HG02571 (cell line): ENCODE results near the gene PKP4.

Experiments
- ATAC-seq: cut with Tn5 transposase; IDR thresholded peaks from one replicate; pipeline ENCODE4 v1.9.1; 2021; ENCODE audit warnings: mild to moderate bottlenecking, moderate library complexity; ENCODE audit not compliant: unreplicated experiment

Gene PKP4

GRCh38 chr2:158713523-158714138 is 256.9 kb downstream of the PKP4 start:
- ATAC-seq = no peak

GRCh38 chr2:158714420-158714819 is 257.7 kb downstream of the PKP4 start:
- ATAC-seq = no peak

- ATAC-seq = no peak
These were observed 258.6 kb downstream of the PKP4 start for GRCh38 chr2:158715357-158715756.

GRCh38 chr2:158716121-158716791 is 259.5 kb downstream of the PKP4 start:
- no peak for ATAC-seq

GRCh38 chr2:158716921-158717320 is 260.2 kb downstream of the PKP4 start:
- ATAC-seq = no peak

- ATAC-seq = no peak
These were observed 260.8 kb downstream of the PKP4 start for GRCh38 chr2:158717366-158718195.

- ATAC-seq = no peak
These were observed 261.4 kb downstream of the PKP4 start for GRCh38 chr2:158718196-158718585.

- ATAC-seq = no peak
These were observed 262.1 kb downstream of the PKP4 start for GRCh38 chr2:158718851-158719250.

GRCh38 chr2:158719403-158719802 is 262.7 kb downstream of the PKP4 start:
- ATAC-seq = no peak

GRCh38 chr2:158722266-158723105 is 265.7 kb downstream of the PKP4 start:
- ATAC-seq = no peak

GRCh38 chr2:158723181-158723838 is 266.6 kb downstream of the PKP4 start:
- ATAC-seq = no peak

- ATAC-seq = no peak
These were observed 267.4 kb downstream of the PKP4 start for GRCh38 chr2:158723921-158724802.

GRCh38 chr2:158724803-158725381 is 268.1 kb downstream of the PKP4 start:
- ATAC-seq = no peak

GRCh38 chr2:158725441-158725891 is 268.7 kb downstream of the PKP4 start:
- no peak for ATAC-seq

- no peak for ATAC-seq
These were observed 270.3 kb downstream of the PKP4 start for GRCh38 chr2:158726911-158727592.

- ATAC-seq = no peak
These were observed 271.7 kb downstream of the PKP4 start for GRCh38 chr2:158728422-158728821.

GRCh38 chr2:158729451-158729850 is 272.7 kb downstream of the PKP4 start:
- ATAC-seq = no peak

GRCh38 chr2:158729873-158730620 is 273.3 kb downstream of the PKP4 start:
- ATAC-seq = no peak
